Peyer's patch (tissue), 4 donors: ENCODE results near the gene RASSF4. TPM values are rescaled to one million over a fixed set of nuclear protein-coding genes. Genes with fewer than 3 reads are reported as not detected.
A peak's percentile ranks its signal among the peaks of the same experiment; 100 is the strongest.

ENCODE experiments used
- DNase-seq, 3 donors: peaks; one replicate each; pipeline ENCODE4 v3.0.0-alpha.2; 2017 to 2019
- H3K27ac ChIP-seq, 4 donors: fragments of 200-600 bp; sonication (generic); one replicate each; pipeline ENCODE4 v1.5.1; 2016 to 2019
- H3K27me3 ChIP-seq, 2 donors: fragments of 200-600 bp; sonication (generic); one replicate each; pipeline ENCODE4 v1.5.1; 2019
- H3K36me3 ChIP-seq, 3 donors: fragments of 200-600 bp; sonication (generic); one replicate each; pipeline ENCODE4 v1.5.1; 2016 to 2019
- H3K4me1 ChIP-seq, 4 donors: fragments of 200-600 bp; sonication (generic); one replicate each; pipeline ENCODE4 v1.5.1; 2016 to 2019
- H3K4me3 ChIP-seq, 4 donors: fragments of 200-600 bp; sonication (generic); 1 replicate in 3 of 4; 2 replicates in 1 of 4; pipeline ENCODE4 v1.5.1; 2016 to 2019; ENCODE audit warnings: mild to moderate bottlenecking in 1 of 4
- H3K9me3 ChIP-seq, 4 donors: fragments of 200-600 bp; sonication (generic); one replicate each; pipeline ENCODE4 v1.5.1; 2016 to 2019; ENCODE audit warnings: mild to moderate bottlenecking in 1 of 4
- CTCF ChIP-seq, 6 experiments: fragments of 450-650 bp in 4 of 6; fragments of 200-600 bp in 2 of 6; sonication (generic) in 1 of 6; IDR thresholded peaks; one replicate each; pipeline ENCODE4 v1.5.1; 2017 to 2019; ENCODE audit warnings: antibody characterized with exemption in 6 of 6, mild to moderate bottlenecking in 3 of 6, moderate library complexity in 1 of 6
- POLR2A ChIP-seq, 2 donors: fragments of 450-650 bp; IDR thresholded peaks; one replicate each; pipeline ENCODE4 v1.5.1; 2017; ENCODE audit warnings: antibody characterized with exemption in 2 of 2, mild to moderate bottlenecking in 2 of 2, moderate library complexity in 2 of 2
- total RNA-seq, 4 donors: library from RNA; depleted of rRNA; stranded (reverse); fragments of >200 nt; gene quantifications; one replicate each; pipeline ENCODE4 v1.1.0, GENCODE V29; 2016

Gene RASSF4
- total RNA-seq, 4 donors from 2014 or later = 62.7 to 99.6 (median 68.2) TPM

- Histone ChIP-seq H3K9me3 (no peaks in the 10 kb centered on the region), H3K27me3 (no peaks in the 10 kb centered on the region), H3K36me3 (peaks cover 0 to 18% (median 0%) of the 10 kb centered on the region in 3 donors), H3K4me3 (no peak overlapping the region), H3K27ac (peak overlapping the region; percentile 5 to 48 (median 27)), H3K4me1 (peaks cover 4 to 45% (median 33%) of the 10 kb centered on the region in 4 donors)
- TF ChIP-seq POLR2A (IDR thresholded peaks at IDR 0.05) = no peak
- DNase-seq = no peak
Observed at GRCh38 chr10:44967616-44968015, 8.0 kb downstream of the RASSF4 start.

- H3K9me3 ChIP-seq = no peaks in the 10 kb centered on the region
- no peaks in the 10 kb centered on the region for H3K27me3 ChIP-seq
- no peak overlapping the region for H3K4me3 ChIP-seq
- TF ChIP-seq POLR2A (IDR thresholded peaks at IDR 0.05) (no peak), CTCF (IDR thresholded peaks at IDR 0.05) (no peak)
- DNase-seq = peak in 2 of 3 donors; percentile 57 to 72
- peaks cover 4 to 45% (median 30%) of the 10 kb centered on the region in 4 donors for H3K4me1 ChIP-seq
- H3K36me3 ChIP-seq = peaks cover 0 to 18% (median 0%) of the 10 kb centered on the region in 3 donors
- peak overlapping the region; percentile 5 to 48 (median 27) for H3K27ac ChIP-seq
Observed at GRCh38 chr10:44968091-44968490, 8.5 kb downstream of the RASSF4 start.

- Histone ChIP-seq H3K36me3 (peaks cover 0 to 18% (median 0%) of the 10 kb centered on the region in 3 donors), H3K9me3 (no peaks in the 10 kb centered on the region), H3K27ac (peak overlapping the region in 2 of 4 donors; percentile 29 to 34), H3K27me3 (no peaks in the 10 kb centered on the region), H3K4me3 (no peak overlapping the region), H3K4me1 (peaks cover 1 to 49% (median 28%) of the 10 kb centered on the region in 4 donors)
- DNase-seq = no peak
- no peak for TF ChIP-seq CTCF (IDR thresholded peaks at IDR 0.05)
- no peak for TF ChIP-seq POLR2A (IDR thresholded peaks at IDR 0.05)
Observed at GRCh38 chr10:44968500-44969400, 9.1 kb downstream of the RASSF4 start.

GRCh38 chr10:44969854-44970253 lies 10.3 kb downstream of the RASSF4 start:
- Histone ChIP-seq H3K27me3 (no peaks in the 10 kb centered on the region), H3K36me3 (peaks cover 0 to 18% (median 0%) of the 10 kb centered on the region in 3 donors), H3K9me3 (no peaks in the 10 kb centered on the region), H3K4me1 (peaks cover 8 to 43% (median 28%) of the 10 kb centered on the region in 4 donors), H3K4me3 (no peak overlapping the region), H3K27ac (no peak overlapping the region)
- peak in 1 of 3 donors; percentile 48 for DNase-seq
- TF ChIP-seq POLR2A (IDR thresholded peaks at IDR 0.05) (no peak), CTCF (IDR thresholded peaks at IDR 0.05) (no peak)

- no peak overlapping the region for H3K4me3 ChIP-seq
- peaks cover 8 to 33% (median 28%) of the 10 kb centered on the region in 4 donors for H3K4me1 ChIP-seq
- DNase-seq = no peak
- H3K36me3 ChIP-seq = peaks cover 0 to 18% (median 0%) of the 10 kb centered on the region in 3 donors
- no peak overlapping the region for H3K27ac ChIP-seq
- TF ChIP-seq CTCF (IDR thresholded peaks at IDR 0.05) = no peak
- TF ChIP-seq POLR2A (IDR thresholded peaks at IDR 0.05) = no peak
- H3K9me3 ChIP-seq = no peaks in the 10 kb centered on the region
- H3K27me3 ChIP-seq = no peaks in the 10 kb centered on the region
Observed at GRCh38 chr10:44970812-44971395, 11.3 kb downstream of the RASSF4 start.

- TF ChIP-seq CTCF (IDR thresholded peaks at IDR 0.05) = no peak
- TF ChIP-seq POLR2A (IDR thresholded peaks at IDR 0.05) = no peak
- no peak for DNase-seq
- no peak overlapping the region for H3K27ac ChIP-seq
Observed at GRCh38 chr10:44971434-44971833, 11.8 kb downstream of the RASSF4 start.

More at GRCh38 chr10:44971434-44971833, 11.8 kb downstream of the RASSF4 start:
- Histone ChIP-seq H3K9me3 (no peaks in the 10 kb centered on the region), H3K4me1 (peaks cover 8 to 30% (median 22%) of the 10 kb centered on the region in 4 donors), H3K36me3 (peaks cover 0 to 18% (median 0%) of the 10 kb centered on the region in 3 donors), H3K4me3 (no peak overlapping the region), H3K27me3 (no peaks in the 10 kb centered on the region)
